Psoas muscle (tissue), 8 donors: Measurements from ENCODE around the gene RAB11B. TPM values are rescaled to one million over a fixed set of nuclear protein-coding genes. Genes with fewer than 3 reads are reported as not detected.
"Not testable (repeated sequence)": the region's sequence is repeated elsewhere in the genome, so short reads cannot be mapped to it uniquely, and the experiment has no call there.

Source experiments
- ATAC-seq, 4 donors: fragments of 200-7000 bp; cut with Tn5 transposase; one replicate each; pipeline ENCODE4 v1.9.1; 2020; ENCODE audit warnings: moderate library complexity in 3 of 4, mild to moderate bottlenecking in 2 of 4
- DNase-seq, 2 donors: peaks; one replicate each; pipeline ENCODE4 v3.0.0-alpha.2; 2020
- H3K27ac ChIP-seq: fragments of 200-600 bp; one replicate; pipeline ENCODE4 v1.8.0; 2022
- H3K27me3 ChIP-seq, 3 donors: fragments of 200-600 bp in 1 of 3; one replicate each; pipeline versions ENCODE4 v1.6.1 to v1.8.0; 2013 to 2022; ENCODE audit warnings: low read length in 2 of 3, mild to moderate bottlenecking in 2 of 3, moderate library complexity in 1 of 3; ENCODE audit not compliant: insufficient read depth in 3 of 3
- H3K36me3 ChIP-seq, 2 donors: fragments of 200-600 bp in 1 of 2; one replicate each; pipeline versions ENCODE4 v1.6.1 to v1.8.0; 2013 to 2022; ENCODE audit warnings: low read depth in 1 of 2, mild to moderate bottlenecking in 1 of 2, moderate library complexity in 1 of 2; ENCODE audit not compliant: insufficient read depth in 1 of 2
- H3K4me1 ChIP-seq: fragments of 200-600 bp; one replicate; pipeline ENCODE4 v1.8.0; 2022
- H3K4me3 ChIP-seq: fragments of 200-600 bp; one replicate; pipeline ENCODE4 v1.8.0; 2022; ENCODE audit warnings: mild to moderate bottlenecking
- H3K9me3 ChIP-seq: fragments of 200-600 bp; one replicate; pipeline ENCODE4 v1.8.0; 2022
- CTCF ChIP-seq: fragments of 200-600 bp; IDR thresholded peaks from one replicate; pipeline ENCODE4 v1.8.0; 2022; ENCODE audit warnings: antibody characterized with exemption
- WGBS, 3 donors: extraction: QIAGEN DNeasy Blood & Tissue Kit; methylation state at CpG; one replicate each; pipeline versions ENCODE4 v1.1.6 to v1.1.7; 2013; 5-methylcytosine and 5-hydroxymethylcytosine counted together
- intact Hi-C, 2 donors: fragments of 100-400 bp; cut with DNase I; formaldehyde crosslinking; loops; one replicate each; pipeline versions ENCODE4 v1.11.0 to v1.14.2; 2022
- long read RNA-seq, 2 donors: library from polyadenylated mRNA; unstranded; transcript quantifications; one replicate each; pipeline ENCODE4 v2.0.0, GENCODE V29; 2021
- polyA plus RNA-seq, 3 donors: library from polyadenylated mRNA; stranded (reverse); fragments of 200-250 nt; gene quantifications; one replicate each; pipeline ENCODE4 v1.2.3, GENCODE V29; 2013
- total RNA-seq, 4 donors: library from RNA; stranded (reverse); fragmentation: NEBNext Ultra II Directional in 2 of 4; extraction: Animal tissue kit (Norgen Biotek cat#: 25700) in 2 of 4; gene quantifications; one replicate each; pipeline versions ENCODE4 v1.2.1 to v1.2.4, GENCODE V29; 2021 to 2023
- donor health status: healthy with polysubstance abuse.
- donor health status: DM: no; HTN: no; CAD: no; lungs with moderate emphysema.
- donor health status: Bipolar disorder and iron deficiency.
- donor health status: healthy.
- donor health status: DM: yes; HTN: yes; CAD: no.
- donor health status: DM: no; HTN: no; CAD: no.
- donor health status: DM: no; HTN: no; CAD: no.
- donor health status: DM: yes; HTN: yes; CAD: no.

The RAB11B gene
- total RNA-seq (100 to 1,000 TPM in 1 of 4 donors, 10 to 100 TPM in 3; 77.1 to 130 (median 82.2) TPM), polyA plus RNA-seq (10 to 100 TPM; 43.9 to 59.9 (median 56.9) TPM)
- long read RNA-seq, donor 1, transcript RAB11B-201 (5 exons, 1,751 nt) = major isoform, 79 of 93 reads
- long read RNA-seq, donor 1, partial matches to known transcripts = 13 of 93 reads
- long read RNA-seq, donor 1, other reads (novel, unspliced or antisense) = 1 of 93 reads
- long read RNA-seq, donor 2, transcript RAB11B-201 (5 exons, 1,751 nt) = major isoform, 193 of 214 reads
- long read RNA-seq, donor 2, partial matches to known transcripts = 15 of 214 reads
- long read RNA-seq, donor 2, other reads (novel, unspliced or antisense) = 3 of 214 reads

- no peak for TF ChIP-seq CTCF
- H3K4me1 ChIP-seq = peaks cover 45% of the 10 kb centered on the region
- DNase-seq (peak; percentile 99 to 100), ATAC-seq (peak; percentile 80 to 86 (median 86))
- H3K27me3 ChIP-seq = no peaks in the 10 kb centered on the region
- H3K36me3 ChIP-seq = no peaks in the 10 kb centered on the region
- intact Hi-C loops = loop anchor here (2.0 kb wide), 2 partner anchors 21 to 27 kb away; no protein-coding TSS in a partner anchor
- H3K4me3 ChIP-seq = peak within 1 kb of the TSS; percentile 91
- H3K9me3 ChIP-seq = no peaks in the 10 kb centered on the region
- H3K27ac ChIP-seq = peak within 1 kb of the TSS; percentile 100
- 0 to 1% (median 0%) methylated on average over 65 to 70 of the region's 70 CpGs for WGBS, 3 donors
These were observed at the start of gene RAB11B for GRCh38 chr19:8389891-8390616. TSS of gene RAB11B (plus strand) at chr19:8390360. CDS start at chr19:8390417, 57 bp downstream.

DNA sequence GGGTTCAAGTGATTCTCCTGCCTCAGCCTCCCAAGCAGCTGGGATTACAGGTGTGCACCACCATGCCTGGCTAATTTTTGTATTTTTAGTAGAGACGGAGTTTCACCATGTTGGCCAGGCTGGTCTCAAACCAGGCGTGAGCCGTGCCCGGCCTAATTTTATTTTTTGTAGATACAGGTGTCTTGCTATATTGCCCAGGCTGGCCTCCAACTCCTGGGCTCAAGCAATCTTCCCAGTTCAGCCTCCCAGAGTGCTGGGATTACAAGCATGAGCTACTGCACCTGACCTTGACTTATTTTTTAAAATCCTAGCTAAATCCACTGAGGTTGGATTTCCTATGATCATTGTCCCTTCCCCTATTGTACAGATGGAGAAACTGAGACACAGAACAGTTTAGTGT lies 48.7 kb upstream of the RAB11B start:
- H3K9me3 ChIP-seq, H3K4me1 ChIP-seq, H3K36me3 ChIP-seq, intact Hi-C loops, ATAC-seq: not testable (repeated sequence)
- DNase-seq = peak in 1 of 2 donors; percentile 14
- 78 to 92% (median 89%) methylated on average over 4 of the region's 4 CpGs for WGBS, 3 donors
- Histone ChIP-seq H3K27me3 (peaks cover 0 to 21% (median 0%) of the 10 kb centered on the region in 3 donors), H3K27ac (peak overlapping the region; percentile 70), H3K4me3 (peak overlapping the region; percentile 68)

- WGBS, 3 donors = 41 to 47% (median 46%) methylated on average over 13 to 14 of the region's 14 CpGs
- H3K4me3 ChIP-seq = peak overlapping the region; percentile 68
- ATAC-seq = peak in 2 of 4 donors; percentile 14 to 17
- H3K9me3 ChIP-seq = no peaks in the 10 kb centered on the region
- peaks cover 0 to 16% (median 0%) of the 10 kb centered on the region in 3 donors for H3K27me3 ChIP-seq
- H3K36me3 ChIP-seq = no peaks in the 10 kb centered on the region
- peak overlapping the region; percentile 70 for H3K27ac ChIP-seq
- intact Hi-C loops = no loop called here
- H3K4me1 ChIP-seq = no peaks in the 10 kb centered on the region
- peak in 1 of 2 donors; percentile 59 for DNase-seq
- TF ChIP-seq CTCF = no peak
These were observed 47.9 kb upstream of the RAB11B start for GRCh38 chr19:8342316-8342683.

- DNase-seq = peak; percentile 95 to 96
- H3K4me1 ChIP-seq = no peaks in the 10 kb centered on the region
- no peak for TF ChIP-seq CTCF
- peak within 1 kb of the TSS; percentile 70 for H3K27ac ChIP-seq
- intact Hi-C loops = no loop called here
- peaks cover 0 to 10% (median 0%) of the 10 kb centered on the region in 3 donors for H3K27me3 ChIP-seq
- ATAC-seq = peak; percentile 93 to 96 (median 96)
- H3K36me3 ChIP-seq = no peaks in the 10 kb centered on the region
- H3K9me3 ChIP-seq = no peaks in the 10 kb centered on the region
- 7 to 10% (median 8%) methylated on average over 40 to 65 of the region's 65 CpGs for WGBS, 3 donors
- peak within 1 kb of the TSS; percentile 68 for H3K4me3 ChIP-seq
These were observed 47.3 kb upstream of the RAB11B start, which contains the start of gene KANK3 for GRCh38 chr19:8342684-8343482. TSS of gene KANK3 (minus strand) at chr19:8343262. CDS start at chr19:8337828, 5,434 bp downstream.
